ENCODE measurements around the gene LRRC18.

The LRRC18 gene

DNA sequence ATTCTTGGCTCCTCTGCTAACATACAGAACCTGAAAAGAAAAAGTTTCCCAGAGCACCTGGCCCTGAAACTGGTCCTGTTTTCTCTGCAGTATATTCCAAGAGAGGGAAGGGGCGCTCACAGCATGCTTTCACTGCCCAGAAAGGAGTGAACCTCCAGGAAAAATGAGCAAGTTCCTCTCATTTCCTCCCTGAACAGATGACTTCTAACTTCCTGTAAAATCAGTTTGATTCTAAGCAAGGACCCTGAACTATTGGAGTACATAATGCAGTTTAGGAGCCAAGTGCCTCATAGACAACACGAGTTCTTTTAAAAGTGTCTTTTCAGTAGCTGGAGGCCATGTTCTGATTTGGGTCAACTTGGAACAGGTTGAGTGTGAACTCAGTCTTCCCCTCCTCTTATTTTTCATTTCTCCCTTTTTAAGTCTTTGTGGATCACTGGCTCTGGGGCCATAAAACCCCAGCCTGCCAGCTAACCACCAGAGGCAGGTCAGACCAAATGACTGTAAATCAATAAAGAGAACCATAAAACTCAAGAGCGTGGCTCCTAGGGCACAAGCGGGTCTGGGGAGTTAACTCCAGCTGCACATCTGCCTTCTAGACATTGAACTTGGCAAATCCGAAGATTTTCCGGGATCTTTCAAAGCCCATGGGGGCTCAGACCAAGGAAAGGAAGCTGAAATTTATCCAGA is 5.9 kb upstream of the LRRC18 start:
- no peak for DNase-seq

DNA sequence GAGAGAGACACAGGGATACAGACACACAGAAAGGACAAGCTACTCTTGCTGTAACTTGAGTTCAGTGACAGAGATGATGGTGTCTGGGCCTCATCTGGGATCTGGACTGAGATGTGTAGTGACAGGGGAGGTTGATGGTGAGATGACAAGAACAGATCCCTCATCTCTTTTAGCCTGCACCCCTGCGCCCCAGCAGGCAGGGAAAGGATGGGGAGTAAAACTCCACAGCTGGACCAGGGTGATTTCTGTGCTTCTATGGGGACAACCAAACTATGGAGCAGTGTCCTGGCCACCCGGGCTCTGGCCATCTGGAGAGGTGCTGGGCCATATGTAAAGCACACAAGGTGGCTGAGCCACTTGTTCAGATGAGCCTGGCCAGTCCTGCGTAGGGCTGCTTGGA is 4.5 kb upstream of the LRRC18 start:
- no peak for DNase-seq

DNA sequence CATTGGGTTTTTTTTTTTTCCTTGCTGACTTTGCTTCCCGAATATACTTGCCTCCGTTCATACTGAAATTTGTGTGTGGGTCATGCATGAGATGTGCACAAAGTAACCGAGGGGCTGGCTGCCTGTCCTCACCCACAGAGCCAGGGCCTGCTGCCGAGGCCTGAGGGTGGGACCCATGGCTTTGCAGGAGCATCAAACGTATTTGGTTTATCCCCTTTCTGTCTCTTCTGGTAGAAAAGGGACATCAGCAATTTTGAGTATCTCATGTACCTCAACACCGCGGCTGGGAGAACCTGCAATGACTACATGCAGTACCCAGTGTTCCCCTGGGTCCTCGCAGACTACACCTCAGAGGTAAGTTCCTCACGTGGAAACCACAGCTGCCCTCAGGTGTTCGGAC is 3.5 kb upstream of the LRRC18 start:
- DNase-seq = no peak

DNA sequence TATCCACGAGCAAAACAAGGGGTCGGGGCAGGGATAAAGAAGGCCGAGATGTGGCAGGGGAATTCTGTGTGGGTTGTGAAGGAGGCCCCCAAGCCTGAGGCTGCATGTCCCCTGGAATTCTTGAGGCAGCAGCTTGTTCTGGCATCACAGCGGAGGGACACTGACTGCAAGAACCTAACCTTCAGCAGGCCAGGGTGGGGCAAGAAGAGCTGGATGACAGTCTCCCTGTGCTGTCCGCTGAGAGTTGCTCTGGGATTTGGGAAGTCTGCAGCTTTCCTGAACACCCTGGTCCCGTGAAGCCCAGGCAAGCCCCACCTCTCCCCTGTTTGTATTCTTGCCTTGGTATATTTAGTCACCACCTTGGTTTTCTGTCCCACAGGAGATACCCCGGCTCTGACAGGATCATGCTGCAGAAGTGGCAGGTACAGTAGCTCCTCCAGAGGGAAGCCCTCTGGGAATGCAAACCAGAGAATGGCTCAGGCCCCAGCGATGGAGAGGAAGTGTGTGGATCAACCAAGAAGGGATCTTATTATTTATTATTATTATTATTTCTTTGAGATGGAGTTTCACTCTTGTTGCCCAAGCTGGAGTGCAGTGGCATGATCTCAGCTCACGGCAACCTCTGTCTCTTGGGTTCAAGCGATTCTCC is 1.9 kb upstream of the LRRC18 start:
- DNase-seq = no peak

DNA sequence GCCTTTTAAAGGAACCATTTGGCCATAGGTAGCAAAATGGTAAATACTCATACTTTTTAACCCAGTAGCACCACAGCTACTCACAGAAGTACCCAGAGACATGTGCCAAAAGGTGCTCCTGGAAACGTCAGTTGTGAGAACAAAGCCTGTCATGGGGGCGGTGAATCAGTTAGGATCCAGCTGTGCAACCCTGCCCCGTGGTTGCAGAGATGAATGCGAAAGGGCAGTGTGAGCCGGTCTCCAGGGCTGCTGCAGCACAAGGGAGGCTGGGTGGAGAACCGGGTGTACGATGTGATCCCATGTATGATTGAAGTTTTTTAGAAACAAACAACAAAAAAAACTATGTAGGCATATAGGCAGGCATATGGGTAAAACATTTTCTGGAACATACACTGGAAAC is 1.3 kb upstream of the LRRC18 start:
- no peak for DNase-seq

DNA sequence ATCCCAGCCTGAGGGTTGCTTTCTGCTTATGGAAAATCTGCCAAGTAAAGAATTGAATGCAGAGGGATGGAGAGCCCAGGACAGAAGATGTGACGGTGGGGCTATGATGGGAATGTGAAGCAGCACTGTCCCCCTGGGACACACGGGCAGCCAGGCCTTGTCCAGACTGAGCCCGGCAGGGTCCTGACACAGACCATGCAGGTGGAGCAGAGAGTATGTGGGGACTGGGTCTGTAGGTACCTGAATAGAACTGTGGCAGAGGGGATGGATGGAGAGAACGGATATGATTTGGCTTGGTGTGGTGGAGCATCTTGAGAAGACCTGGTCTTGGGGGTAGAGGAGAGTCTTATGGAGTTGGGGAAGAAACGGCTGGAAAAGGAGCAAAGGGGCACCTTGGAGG is 732 bp upstream of the LRRC18 start:
- no peak for DNase-seq

DNA sequence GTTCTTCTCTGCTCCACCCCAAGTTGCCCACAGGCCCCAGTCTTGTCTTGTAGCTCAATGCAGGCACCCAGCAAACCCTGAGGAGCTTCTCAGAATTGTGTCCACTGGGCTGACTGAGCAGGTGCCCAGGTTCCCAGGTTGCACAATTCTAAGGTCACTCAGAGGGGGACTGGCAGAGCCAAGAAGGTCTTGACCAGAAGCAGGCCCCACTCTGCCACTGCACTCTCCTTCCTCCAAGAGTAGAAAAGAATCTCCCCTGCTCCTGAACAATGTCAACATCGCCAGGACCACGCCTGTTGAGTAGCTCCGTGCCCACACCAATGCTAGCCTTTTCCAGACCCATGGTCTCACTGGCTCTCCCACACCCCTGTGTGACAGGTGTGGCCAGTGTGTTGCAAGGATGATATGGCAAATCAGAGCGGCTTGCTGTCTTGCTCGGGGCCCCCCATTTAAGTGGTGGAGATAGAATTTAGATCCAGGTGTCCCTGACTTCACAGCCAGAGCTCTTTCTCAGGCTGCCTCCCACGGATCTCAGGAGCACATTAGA is 577 bp downstream of the LRRC18 start:
- no peak for DNase-seq

DNA sequence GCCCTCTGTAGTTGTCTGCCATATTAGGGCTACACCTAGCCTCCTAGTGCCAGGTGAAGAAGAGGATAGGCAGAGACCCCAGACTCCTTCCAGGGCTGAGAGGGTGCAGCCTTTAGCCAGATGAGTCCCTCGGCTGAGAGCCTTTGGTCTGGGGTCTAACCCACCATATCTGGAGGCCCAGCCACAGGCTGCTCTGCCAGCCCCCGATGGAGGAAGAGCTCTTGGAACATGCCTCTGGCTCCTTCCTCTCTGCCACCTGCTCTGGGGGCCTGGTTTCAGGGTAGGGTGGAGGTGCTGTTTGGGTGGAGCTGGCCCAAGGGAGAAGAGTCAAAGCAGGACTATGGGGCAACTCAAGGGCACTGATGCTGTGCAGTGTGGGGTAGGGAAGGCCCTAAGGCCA is 1.4 kb downstream of the LRRC18 start:
- DNase-seq = no peak

DNA sequence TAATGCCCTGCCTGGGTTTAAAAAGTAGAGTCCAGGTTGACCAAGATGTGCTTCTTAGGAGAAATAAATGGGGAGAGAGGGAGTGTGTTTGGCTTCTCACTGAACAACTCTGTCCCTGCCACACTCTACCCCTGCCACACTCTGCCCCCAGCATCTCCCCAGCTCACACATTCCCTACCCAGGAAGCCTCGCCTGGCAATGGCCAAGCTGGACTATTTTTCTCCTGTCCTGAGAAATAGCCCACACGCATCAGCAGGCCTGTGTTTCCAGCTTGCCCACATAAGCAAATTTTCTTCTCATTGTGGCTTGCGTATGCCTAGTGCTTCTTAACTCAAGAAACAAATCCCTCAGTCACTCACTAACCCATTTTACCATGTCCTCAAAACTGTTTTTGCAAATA is 1.8 kb downstream of the LRRC18 start:
- DNase-seq = no peak

DNA sequence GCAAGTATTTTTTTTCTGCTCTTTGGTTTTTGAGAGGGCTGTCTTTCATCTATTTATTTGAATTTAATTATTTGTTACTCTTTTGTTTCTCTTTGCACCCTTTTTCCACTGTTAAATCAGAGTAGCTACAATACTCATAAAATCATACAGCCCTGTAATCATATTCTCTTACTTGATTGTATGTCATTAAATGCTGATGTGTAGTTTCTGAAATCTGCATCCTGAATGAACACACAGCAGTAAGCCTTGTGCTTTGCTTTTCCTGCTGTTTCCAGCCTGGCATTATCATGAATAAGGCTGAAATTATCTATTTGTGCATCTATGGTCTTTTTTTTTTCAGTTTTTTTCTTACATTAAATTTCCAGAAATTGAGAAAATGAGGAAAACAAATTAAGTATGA is 4.1 kb downstream of the LRRC18 start:
- no peak for DNase-seq

DNA sequence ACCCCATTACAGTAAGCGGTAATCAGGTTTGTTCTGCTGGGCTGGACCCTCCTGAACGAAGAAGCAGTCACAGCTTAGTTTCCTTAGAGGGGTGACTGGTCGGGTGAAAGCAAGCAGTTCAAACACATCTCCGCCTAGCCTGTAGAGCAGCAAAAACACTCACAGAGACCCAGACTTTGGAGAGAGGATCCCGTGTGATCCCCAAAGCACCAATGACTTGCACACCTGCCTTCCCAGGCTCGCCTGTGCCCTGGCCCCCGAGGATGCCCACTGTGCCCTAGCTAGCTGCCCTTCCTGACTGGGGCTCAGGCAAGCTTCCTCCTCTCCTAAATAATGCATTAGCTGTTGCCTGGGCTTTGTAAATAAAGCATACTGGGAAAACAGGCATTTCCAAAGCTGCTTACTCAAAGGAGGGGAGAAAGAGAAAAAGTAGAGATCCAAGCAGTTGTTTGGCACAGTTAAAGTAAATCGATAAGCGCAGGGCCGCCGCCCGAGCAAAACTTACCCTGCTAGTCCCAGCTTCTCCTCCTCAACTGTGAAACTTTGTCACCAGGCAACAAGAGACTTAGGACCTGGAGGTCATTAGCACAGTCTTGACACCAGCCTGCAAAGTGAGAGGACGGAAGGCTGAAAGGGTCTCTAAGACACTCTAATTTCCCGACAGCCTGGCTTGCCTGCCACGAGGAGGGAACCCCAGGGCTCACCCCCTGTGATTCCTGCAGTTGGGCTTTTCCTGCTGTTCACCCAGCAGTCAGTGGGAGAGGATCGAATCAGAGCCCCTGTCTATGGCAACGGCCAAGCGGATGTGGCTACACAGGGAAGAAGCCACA is 4.8 kb downstream of the LRRC18 start:
- DNase-seq = no peak

DNA sequence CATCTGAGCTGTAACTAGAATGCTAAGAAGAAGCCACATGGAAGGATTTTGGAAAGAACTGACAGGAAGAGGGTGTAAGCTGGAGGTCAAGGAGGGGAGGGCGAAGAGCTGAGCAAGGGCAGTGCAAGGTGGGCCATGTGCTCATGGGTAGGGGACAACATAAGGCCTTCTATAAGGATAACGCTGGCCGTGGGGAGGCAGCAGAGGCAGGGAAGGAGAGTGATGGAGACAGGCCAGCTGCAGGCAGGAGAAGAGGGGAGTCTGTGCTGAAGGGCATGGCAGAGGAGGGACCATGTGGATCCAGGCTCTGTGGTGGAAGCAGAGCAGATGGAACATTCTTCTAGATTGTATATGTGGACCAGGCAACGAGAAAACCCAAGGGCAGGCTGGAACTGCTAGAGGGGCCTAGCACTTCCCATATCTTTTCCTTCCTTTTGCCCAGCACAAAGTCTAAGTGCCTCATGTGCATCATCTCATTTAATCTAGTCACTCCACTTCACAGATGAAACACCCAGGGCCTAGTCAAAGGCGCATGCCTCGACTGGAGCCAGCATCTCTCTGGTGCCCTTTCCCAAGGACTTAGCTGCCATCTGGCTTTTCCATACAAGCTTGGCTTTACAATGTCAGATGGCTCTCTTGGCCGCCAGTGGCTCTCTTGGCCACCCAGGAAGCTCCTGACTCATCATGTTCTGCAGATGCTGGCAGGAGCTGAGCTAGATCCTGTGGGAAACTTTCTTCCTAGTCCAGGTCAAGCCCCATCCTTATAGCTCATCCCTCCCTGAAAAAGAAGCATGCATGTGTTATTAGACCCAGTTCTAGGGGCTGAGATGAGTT is 6.6 kb downstream of the LRRC18 start:
- no peak for DNase-seq

DNA sequence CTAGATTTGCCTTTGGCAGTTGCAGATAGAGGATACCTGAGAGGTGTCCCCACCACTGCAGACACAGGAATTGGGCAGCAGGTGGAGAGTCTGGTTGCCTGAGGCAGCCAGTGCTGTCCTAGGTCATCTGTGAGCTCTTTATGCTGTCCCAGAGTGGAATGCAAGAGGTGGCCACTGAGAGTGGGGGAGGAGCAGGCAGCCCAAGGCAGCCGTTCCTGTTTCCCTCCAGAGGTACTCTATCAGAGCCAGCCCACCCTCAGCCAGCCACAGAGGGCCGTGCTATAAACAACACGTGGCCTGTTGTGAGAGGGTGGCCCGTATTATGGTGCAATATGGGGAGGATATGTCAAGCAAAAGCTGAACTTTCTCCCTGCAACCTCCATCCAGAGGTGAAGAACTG is 8.5 kb downstream of the LRRC18 start:
- DNase-seq = no peak

DNA sequence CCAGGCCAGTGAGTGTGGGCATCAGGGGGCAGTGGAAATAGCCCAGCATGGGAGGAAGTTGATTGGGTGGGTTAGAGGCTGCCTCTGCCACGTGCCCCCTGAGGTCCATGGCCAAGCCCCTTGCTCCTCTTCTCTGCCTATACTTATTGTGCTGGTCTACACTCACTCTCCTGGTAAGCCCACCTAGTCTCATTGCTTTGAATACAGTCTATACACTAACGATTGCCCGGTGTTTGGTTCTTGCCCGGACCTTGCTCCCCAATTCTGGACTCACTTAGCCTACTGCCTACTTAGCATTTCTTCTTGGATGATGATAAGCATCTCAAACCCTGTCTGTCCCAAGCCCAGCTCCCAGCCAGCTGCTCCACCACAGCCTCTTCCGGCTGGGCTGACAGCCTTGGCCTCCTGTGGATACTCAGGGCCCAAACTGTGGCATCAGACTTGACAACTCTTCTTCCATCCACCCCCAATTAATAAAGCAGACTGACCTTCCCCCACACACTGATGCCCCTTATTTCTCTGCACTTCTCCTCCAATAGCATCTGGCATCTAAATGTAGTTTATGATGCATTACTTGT is 10.1 kb downstream of the LRRC18 start:
- no peak for DNase-seq

DNA sequence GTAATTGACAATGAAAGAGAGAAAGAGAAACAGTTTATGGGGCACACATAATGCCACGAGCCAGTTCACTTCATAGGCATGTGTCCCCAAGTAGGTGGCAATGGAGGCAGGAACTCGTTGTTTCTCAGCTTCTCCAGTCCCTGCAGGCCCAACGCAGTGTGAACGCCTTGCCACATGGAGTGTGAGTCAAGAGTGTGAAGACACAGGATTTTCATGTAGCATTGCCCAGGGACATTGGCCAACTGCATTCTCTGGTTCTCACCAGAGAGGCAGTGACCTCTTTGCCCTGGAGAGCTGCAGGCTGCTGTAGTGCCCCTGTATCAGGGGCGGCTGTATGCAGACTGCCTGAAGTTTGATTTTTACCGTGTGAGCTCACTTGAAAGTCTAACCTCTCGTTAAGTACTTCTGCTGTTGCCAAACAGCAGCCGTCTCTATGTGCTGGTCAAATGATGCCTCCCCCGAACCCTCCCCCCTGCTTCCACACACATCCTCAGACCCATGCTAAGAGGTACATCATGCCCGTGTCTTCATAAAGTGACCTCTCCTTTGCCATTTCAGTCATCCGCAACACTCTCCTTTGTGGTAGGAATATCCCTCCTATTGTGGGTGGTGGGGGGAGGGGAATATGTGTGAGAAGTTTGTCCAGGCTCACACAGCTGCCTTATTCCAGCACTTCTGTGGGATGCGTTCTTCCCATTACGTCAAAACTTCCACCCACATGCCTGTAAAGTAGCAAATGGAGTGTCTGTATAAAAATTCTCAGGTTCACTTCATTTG is 12.7 kb downstream of the LRRC18 start:
- no peak for DNase-seq

DNA sequence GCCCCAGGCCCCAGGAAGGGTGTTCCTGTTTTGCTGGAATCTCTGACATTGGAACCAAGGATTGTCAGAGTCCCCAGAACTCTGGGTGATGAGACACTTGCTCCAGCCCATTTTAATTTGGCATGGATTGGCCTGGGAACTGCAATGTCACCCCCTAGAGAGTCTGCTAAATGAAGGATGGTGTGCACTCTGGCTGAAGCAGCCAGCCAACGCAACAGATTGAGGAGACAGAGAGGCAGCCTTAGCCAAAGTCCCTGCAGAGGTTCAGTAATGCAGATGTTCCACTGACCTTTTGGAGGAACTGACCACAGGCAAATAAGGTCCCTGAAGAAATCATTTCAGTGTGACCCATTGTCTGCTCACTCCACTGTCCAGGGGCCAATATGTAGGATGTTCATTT is 13.4 kb downstream of the LRRC18 start:
- no peak for DNase-seq

DNA sequence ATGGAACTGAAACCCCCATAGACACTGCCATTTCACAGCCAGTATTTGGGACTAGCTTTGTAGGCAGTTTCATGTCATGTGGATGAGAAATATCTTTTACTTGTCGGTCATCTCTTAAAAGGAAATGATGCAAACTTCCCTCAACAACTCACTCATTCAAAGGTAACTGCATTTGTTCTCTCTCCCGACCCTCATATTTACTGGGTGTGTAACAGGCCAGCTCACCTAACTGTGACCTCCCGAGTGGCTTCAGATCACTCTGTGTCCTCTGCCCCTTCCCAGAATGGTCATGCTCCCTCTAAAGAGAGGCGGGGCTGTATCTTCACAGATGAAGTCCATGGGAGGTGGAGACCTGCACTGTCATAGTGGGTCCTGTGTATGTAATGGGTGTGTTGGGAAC is 14.7 kb downstream of the LRRC18 start:
- DNase-seq = no peak

DNA sequence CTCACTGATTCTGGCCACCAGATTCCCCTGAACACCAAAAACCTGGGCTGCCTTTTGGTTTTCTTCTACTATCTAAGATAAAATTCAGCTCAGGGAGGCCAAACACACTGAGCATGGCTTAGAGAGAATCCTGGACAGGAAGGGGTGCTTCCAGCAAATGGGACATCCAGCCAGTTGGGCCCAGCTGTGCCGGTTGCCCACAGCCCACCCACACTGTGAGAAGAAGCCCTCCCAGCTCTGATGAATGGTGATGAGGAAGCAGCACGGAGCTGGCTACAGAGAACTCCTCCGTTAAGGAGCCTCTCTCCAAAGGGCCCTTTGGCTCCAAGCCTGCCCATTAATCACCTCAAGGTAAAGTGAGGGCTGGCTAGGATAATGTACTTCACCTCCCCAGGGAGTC is 15.9 kb downstream of the LRRC18 start:
- no peak for DNase-seq

DNA sequence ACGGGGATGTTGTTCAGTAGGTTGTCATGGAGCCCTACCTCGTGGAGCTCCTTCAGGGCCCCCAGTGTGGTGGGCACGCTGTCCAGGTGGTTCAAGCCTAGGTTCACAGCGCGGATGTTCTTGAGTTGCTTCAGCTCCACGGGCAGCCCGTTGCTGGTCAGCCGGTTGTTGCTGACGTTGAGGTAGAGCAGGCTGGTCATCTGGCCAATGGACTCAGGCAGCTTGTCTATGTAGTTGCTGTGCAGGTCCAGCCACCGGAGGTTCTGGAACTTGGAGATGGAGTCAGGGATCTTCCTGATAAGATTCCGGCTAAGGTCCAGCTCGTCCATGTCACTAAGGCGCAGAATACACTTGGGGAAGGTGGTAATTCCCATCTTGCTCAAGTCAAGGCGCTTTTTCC is 26.0 kb downstream of the LRRC18 start:
- DNase-seq = no peak

DNA sequence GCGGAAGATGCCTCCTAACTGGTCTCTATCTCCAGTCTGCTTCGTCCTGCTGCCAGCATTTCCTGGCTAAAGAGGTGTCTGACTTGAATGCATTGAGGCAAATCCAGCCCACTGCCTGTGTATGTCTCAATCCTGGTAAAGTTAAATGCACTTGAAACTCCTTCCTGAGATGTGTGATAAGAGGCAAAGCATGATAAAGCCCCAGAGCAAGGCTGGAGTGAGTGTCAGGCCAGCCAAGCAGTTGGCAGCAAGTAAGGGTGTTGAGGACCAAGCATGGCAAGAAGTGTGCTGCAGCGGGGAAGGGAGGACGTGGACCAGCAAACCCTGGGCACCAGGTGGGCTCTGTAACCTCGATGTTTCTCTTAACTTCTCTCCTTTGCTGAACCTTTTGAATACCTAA is 29.1 kb downstream of the LRRC18 start:
- DNase-seq = no peak

DNA sequence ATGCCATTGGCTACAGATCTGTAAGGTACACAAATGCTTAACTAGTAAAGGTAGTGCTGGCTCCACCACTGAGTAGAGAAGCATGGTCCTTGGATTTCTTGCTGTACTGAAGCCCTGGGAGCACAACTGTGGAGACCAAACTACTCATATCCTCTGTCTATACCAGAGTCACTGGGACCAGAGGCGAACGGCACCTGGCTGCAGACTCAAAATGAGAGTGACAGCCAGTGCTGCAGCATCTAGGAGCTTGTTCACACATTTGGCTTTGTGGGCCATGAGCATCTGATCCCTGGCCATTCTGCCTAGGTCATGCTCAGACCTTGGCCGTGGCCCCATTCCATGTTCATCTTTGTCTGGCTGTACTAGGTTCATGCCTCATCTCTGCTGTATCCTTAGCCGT is 31.9 kb downstream of the LRRC18 start:
- no peak for DNase-seq

DNA sequence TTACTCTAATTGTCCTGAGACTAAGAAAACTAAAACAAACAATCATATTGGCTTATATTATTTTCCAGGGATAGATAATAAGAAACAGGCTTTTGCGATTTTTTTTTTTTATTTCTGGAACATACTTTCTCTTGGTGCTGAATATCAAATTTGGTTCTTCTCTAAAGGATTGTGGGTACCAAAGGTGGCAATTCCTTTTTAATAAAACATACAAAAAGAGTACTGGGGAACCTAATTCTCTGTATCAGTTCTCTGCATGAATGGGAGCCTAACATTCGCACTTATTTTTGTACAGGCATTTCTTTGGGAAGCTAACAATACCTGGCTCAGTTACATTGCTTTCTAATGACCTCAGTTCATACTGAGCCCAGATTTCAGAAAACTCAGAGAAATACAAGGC is 32.8 kb downstream of the LRRC18 start:
- DNase-seq = no peak

Measured in CD4-positive, alpha-beta T cell treated with Interleukin-4 for 1 hour (primary cell).